ENCODE results near the gene ESYT2.

ESYT2 gene

DNA sequence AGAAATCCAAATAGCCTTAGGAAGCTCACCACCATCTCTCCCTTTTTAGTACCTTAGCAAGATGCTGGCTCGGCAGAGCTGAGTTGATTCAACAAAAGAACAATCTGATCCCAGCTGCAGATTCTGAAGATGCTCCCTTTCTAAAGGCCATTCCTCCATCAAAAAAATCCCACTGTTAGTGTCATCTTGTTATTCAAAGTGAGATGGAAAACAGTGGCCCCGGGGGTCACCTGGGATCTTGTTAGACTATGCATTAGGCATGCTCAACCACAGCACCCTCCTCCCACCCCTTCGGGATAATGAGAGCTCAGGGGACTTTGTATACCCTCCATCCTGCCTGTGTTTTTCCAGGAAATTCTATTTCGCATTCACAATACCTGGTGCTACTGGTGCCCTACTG, 127.1 kb downstream of the ESYT2 start:
- no peaks in the 10 kb centered on the region for H3K9me3 ChIP-seq (ENCODE audit: control insufficient read depth, insufficient read depth, low read depth, low read length)
- ChIA-PET CTCF (interaction anchor here (0.6 kb wide), 1 partner anchor 38 kb away, joined by 3 read pairs; no protein-coding TSS in a partner anchor), POLR2A (no interaction called here)
- TF ChIP-seq WT1 (tag by site-specific recombination; IDR thresholded peaks at IDR 0.05) (no peak), ZNF777 (tag by site-specific recombination; IDR thresholded peaks at IDR 0.05; ENCODE audit: borderline replicate concordance) (no peak), ZNF10 (tag by site-specific recombination; IDR thresholded peaks at IDR 0.05) (no peak), KLF10 (tag by site-specific recombination; IDR thresholded peaks at IDR 0.05) (no peak), ZNF202 (tag by site-specific recombination; IDR thresholded peaks at IDR 0.05; ENCODE audit: borderline replicate concordance) (no peak), FEZF1 (tag by site-specific recombination; IDR thresholded peaks at IDR 0.05) (no peak), ZNF174 (tag by site-specific recombination; IDR thresholded peaks at IDR 0.05) (no peak)
- TF ChIP-seq, protein P1, sequence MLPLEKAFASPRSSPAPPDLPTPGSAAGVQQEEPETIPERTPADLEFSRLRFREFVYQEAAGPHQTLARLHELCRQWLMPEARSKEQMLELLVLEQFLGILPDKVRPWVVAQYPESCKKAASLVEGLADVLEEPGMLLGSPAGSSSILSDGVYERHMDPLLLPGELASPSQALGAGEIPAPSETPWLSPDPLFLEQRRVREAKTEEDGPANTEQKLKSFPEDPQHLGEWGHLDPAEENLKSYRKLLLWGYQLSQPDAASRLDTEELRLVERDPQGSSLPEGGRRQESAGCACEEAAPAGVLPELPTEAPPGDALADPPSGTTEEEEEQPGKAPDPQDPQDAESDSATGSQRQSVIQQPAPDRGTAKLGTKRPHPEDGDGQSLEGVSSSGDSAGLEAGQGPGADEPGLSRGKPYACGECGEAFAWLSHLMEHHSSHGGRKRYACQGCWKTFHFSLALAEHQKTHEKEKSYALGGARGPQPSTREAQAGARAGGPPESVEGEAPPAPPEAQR (tag by site-specific recombination; IDR thresholded peaks at IDR 0.05): no peak
- no peaks in the 10 kb centered on the region for H3K4me1 ChIP-seq (ENCODE audit: control insufficient read depth, insufficient read depth, low read length)
- H3K4me3 ChIP-seq (ENCODE audit: low read depth, low read length): no peak overlapping the region
- peaks cover 0 to 56% of the 10 kb centered on the region in 2 experiments; a peak in 2 of 3 replicates for H3K36me3 ChIP-seq (ENCODE audit: control insufficient read depth in 2 of 2, insufficient read depth in 1 of 2, low read length in 2 of 2)
- no peak overlapping the region for H3K27ac ChIP-seq (ENCODE audit: extremely low read depth, low read depth, low read length)

DNA sequence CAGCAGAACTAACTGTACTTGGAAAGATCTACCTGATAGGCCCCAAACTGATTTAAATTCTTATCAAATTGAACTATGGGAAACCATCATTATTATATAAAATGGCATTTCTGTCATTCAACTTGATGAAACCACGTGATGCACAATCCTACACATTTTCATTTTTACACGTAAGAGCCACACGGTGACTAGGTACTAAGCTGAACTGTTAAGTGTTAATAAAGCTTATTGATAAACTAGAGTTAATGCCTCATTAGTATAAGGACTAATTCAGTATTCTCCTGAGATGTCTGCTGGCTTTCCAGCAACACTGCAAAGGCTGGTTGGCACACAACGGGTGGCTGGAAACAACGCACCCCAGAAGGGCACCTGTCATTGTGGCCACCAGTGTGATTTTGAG, 129.3 kb downstream of the ESYT2 start:
- ChIA-PET POLR2A (no interaction called here), CTCF (interaction anchor here (0.6 kb wide), 1 partner anchor 130 kb away, joined by 3 read pairs; no protein-coding TSS in a partner anchor)
- H3K9me3 ChIP-seq (ENCODE audit: control insufficient read depth, insufficient read depth, low read depth, low read length): no peaks in the 10 kb centered on the region
- no peak overlapping the region for H3K27ac ChIP-seq (ENCODE audit: extremely low read depth, low read depth, low read length)
- H3K4me3 ChIP-seq (ENCODE audit: low read depth, low read length): no peak overlapping the region
- H3K36me3 ChIP-seq (ENCODE audit: control insufficient read depth in 2 of 2, insufficient read depth in 1 of 2, low read length in 2 of 2): peaks cover 0 to 78% of the 10 kb centered on the region in 2 experiments; a peak in 2 of 3 replicates
- no peaks in the 10 kb centered on the region for H3K4me1 ChIP-seq (ENCODE audit: control insufficient read depth, insufficient read depth, low read length)
- TF ChIP-seq ZFHX2 (tag by site-specific recombination; conservative IDR thresholded peaks at IDR 0.05) (no peak), ZNF350 (tag by site-specific recombination; IDR thresholded peaks at IDR 0.05) (no peak), ZFP37 (tag by site-specific recombination; IDR thresholded peaks at IDR 0.05) (no peak)
- TF ChIP-seq, protein P2, sequence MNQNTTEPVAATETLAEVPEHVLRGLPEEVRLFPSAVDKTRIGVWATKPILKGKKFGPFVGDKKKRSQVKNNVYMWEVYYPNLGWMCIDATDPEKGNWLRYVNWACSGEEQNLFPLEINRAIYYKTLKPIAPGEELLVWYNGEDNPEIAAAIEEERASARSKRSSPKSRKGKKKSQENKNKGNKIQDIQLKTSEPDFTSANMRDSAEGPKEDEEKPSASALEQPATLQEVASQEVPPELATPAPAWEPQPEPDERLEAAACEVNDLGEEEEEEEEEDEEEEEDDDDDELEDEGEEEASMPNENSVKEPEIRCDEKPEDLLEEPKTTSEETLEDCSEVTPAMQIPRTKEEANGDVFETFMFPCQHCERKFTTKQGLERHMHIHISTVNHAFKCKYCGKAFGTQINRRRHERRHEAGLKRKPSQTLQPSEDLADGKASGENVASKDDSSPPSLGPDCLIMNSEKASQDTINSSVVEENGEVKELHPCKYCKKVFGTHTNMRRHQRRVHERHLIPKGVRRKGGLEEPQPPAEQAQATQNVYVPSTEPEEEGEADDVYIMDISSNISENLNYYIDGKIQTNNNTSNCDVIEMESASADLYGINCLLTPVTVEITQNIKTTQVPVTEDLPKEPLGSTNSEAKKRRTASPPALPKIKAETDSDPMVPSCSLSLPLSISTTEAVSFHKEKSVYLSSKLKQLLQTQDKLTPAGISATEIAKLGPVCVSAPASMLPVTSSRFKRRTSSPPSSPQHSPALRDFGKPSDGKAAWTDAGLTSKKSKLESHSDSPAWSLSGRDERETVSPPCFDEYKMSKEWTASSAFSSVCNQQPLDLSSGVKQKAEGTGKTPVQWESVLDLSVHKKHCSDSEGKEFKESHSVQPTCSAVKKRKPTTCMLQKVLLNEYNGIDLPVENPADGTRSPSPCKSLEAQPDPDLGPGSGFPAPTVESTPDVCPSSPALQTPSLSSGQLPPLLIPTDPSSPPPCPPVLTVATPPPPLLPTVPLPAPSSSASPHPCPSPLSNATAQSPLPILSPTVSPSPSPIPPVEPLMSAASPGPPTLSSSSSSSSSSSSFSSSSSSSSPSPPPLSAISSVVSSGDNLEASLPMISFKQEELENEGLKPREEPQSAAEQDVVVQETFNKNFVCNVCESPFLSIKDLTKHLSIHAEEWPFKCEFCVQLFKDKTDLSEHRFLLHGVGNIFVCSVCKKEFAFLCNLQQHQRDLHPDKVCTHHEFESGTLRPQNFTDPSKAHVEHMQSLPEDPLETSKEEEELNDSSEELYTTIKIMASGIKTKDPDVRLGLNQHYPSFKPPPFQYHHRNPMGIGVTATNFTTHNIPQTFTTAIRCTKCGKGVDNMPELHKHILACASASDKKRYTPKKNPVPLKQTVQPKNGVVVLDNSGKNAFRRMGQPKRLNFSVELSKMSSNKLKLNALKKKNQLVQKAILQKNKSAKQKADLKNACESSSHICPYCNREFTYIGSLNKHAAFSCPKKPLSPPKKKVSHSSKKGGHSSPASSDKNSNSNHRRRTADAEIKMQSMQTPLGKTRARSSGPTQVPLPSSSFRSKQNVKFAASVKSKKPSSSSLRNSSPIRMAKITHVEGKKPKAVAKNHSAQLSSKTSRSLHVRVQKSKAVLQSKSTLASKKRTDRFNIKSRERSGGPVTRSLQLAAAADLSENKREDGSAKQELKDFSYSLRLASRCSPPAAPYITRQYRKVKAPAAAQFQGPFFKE (tag by site-specific recombination; IDR thresholded peaks at IDR 0.05; ENCODE audit: borderline replicate concordance): no peak

DNA sequence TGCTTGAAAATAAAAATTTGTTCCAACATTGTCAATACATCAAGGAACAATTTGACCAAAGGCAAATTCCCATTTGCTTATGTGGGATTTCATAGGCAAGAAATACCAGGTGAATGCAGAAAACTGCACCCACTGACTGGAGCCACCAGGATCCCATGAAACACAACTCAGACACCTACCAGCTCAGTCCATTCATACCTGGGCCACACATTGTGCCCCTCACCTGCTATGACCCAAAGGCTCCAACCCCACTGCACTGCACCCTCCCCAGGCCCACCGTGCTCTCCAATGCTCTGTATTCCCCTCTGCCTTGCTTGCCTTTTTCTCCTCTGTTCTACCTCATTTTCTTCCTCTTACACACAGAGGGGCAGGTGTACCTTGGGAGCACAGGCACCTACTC, 130.0 kb downstream of the ESYT2 start:
- POLR2A ChIA-PET: no interaction called here
- H3K4me3 ChIP-seq (ENCODE audit: low read depth, low read length): no peak overlapping the region
- CTCF ChIA-PET: no interaction called here
- no peaks in the 10 kb centered on the region for H3K9me3 ChIP-seq (ENCODE audit: control insufficient read depth, insufficient read depth, low read depth, low read length)
- H3K36me3 ChIP-seq (ENCODE audit: control insufficient read depth in 2 of 2, insufficient read depth in 1 of 2, low read length in 2 of 2): peaks cover 0 to 84% of the 10 kb centered on the region in 2 experiments; a peak in 2 of 3 replicates
- H3K4me1 ChIP-seq (ENCODE audit: control insufficient read depth, insufficient read depth, low read length): no peaks in the 10 kb centered on the region
- no peak overlapping the region for H3K27ac ChIP-seq (ENCODE audit: extremely low read depth, low read depth, low read length)
- TF ChIP-seq ZSCAN23 (tag by site-specific recombination; IDR thresholded peaks at IDR 0.05) (no peak), ZNF623 (tag by site-specific recombination; IDR thresholded peaks at IDR 0.05) (no peak), WT1 (tag by site-specific recombination; IDR thresholded peaks at IDR 0.05) (no peak), ZNF791 (tag by site-specific recombination; IDR thresholded peaks at IDR 0.05) (no peak), MZF1 (tag by site-specific recombination; IDR thresholded peaks at IDR 0.05; ENCODE audit: borderline replicate concordance) (no peak), ZNF114 (tag by site-specific recombination; IDR thresholded peaks at IDR 0.05) (no peak), ZBTB17 (tag by site-specific recombination; IDR thresholded peaks at IDR 0.05) (no peak), ZNF121 (tag by site-specific recombination; IDR thresholded peaks at IDR 0.05) (no peak), ZXDB (tag by site-specific recombination; IDR thresholded peaks at IDR 0.05) (no peak), ZNF341 (tag by site-specific recombination; IDR thresholded peaks at IDR 0.05; ENCODE audit: low read depth) (no peak), ZNF138 (tag by site-specific recombination; IDR thresholded peaks at IDR 0.05; ENCODE audit: borderline replicate concordance) (no peak), ZBTB8A (tag by site-specific recombination; IDR thresholded peaks at IDR 0.05) (no peak)
- TF ChIP-seq, protein P3, sequence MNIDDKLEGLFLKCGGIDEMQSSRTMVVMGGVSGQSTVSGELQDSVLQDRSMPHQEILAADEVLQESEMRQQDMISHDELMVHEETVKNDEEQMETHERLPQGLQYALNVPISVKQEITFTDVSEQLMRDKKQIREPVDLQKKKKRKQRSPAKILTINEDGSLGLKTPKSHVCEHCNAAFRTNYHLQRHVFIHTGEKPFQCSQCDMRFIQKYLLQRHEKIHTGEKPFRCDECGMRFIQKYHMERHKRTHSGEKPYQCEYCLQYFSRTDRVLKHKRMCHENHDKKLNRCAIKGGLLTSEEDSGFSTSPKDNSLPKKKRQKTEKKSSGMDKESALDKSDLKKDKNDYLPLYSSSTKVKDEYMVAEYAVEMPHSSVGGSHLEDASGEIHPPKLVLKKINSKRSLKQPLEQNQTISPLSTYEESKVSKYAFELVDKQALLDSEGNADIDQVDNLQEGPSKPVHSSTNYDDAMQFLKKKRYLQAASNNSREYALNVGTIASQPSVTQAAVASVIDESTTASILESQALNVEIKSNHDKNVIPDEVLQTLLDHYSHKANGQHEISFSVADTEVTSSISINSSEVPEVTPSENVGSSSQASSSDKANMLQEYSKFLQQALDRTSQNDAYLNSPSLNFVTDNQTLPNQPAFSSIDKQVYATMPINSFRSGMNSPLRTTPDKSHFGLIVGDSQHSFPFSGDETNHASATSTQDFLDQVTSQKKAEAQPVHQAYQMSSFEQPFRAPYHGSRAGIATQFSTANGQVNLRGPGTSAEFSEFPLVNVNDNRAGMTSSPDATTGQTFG (tag by site-specific recombination; IDR thresholded peaks at IDR 0.05; ENCODE audit: borderline replicate concordance): no peak
